ENCODE measurements around the gene TAS2R40.

DNA sequence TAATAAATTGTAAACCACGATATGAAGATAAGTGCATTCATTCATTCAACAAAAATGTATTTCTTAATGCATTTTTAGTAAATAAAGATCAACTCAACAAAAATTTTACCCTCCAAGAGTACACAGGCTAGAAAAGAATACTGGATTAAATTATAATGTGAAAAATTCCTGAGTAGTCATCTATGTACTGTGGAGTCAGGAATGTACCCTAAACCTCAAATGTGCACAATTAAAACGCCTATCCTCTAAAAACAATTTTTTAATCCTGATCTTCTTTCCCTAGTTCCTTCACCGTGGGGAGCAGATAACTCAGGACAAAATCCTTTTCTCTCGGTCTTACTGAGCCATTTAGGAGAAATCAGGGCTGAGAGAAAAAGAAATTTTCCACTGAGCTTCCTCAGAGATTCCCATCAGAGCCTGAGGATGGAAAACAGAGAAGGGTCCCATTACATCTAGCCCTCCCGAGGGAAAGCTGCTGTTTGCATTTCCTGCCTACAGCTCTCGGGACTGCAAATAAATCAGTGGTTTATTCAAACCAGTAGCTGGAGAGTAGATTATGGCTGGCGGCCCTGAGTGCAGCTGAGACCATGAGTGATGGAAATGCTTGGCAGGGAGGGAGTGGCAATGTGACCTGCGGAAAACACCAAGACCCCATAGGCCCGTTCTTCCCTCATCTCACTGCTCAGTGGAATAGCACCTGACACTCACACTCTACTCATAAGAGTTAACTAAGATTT is 7.4 kb downstream of the TAS2R40 start:
- TF ChIP-seq SUZ12 (IDR thresholded peaks at IDR 0.05; ENCODE audit: extremely low read depth, insufficient read depth, insufficient read length) (no peak), ZNF274 (IDR thresholded peaks at IDR 0.05; ENCODE audit: low read depth, low read length) (no peak)

All from NT2/D1 (cell line).